A673 (cell line): ENCODE results near the gene ERICH4. TPM values are rescaled to one million over a fixed set of nuclear protein-coding genes. Genes with fewer than 3 reads are reported as not detected.

Experiments
- BruUV-seq: library from RNA; stranded (reverse); fragments of 400-500 nt; replicated peaks from 2 replicates; lab custom pipeline; 2021; lab: Mats Ljungman, UMichigan
- CTCF ChIA-PET: fragments of 300-600 bp; sonication (Branson Sonifier 250); formaldehyde crosslinking; loops from one replicate; lab custom pipeline; 2022; ENCODE audit warnings: antibody characterized with exemption; lab: Charles Lee
- POLR2A ChIA-PET: fragments of 300-600 bp; sonication (Branson Sonifier 250); formaldehyde crosslinking; loops from one replicate; lab custom pipeline; 2022; ENCODE audit warnings: antibody characterized with exemption; ENCODE audit not compliant: low non-redundant PET; lab: Charles Lee
- DNase-seq: peaks from one replicate; pipeline ENCODE4 v3.0.0-alpha.2; 2015; ENCODE audit warnings: low spot score
- H3K27ac ChIP-seq: fragments of 200-600 bp; sonication (generic); 2 replicates; pipeline ENCODE4 v1.5.1; 2016; ENCODE audit warnings: mixed run types, low read depth, mild to moderate bottlenecking, mixed read lengths, antibody characterized with exemption, low read length; ENCODE audit not compliant: poor library complexity, severe bottlenecking
- H3K27me3 ChIP-seq: fragments of 200-600 bp; sonication (generic); replicated peaks from 2 replicates; pipeline ENCODE4 v1.6.1; 2017; ENCODE audit warnings: mixed run types, low read depth, mild to moderate bottlenecking, mixed read lengths, antibody characterized with exemption, low read length; ENCODE audit not compliant: insufficient read depth, poor library complexity
- H3K36me3 ChIP-seq: fragments of 200-600 bp; sonication (generic); 2 replicates; pipeline ENCODE4 v1.6.1; 2016; ENCODE audit warnings: mixed run types, mild to moderate bottlenecking, mixed read lengths, antibody characterized with exemption, low read length; ENCODE audit not compliant: insufficient read depth, poor library complexity, severe bottlenecking
- H3K4me1 ChIP-seq: fragments of 200-600 bp; sonication (generic); 2 replicates; pipeline ENCODE4 v1.6.1; 2017; ENCODE audit warnings: mixed run types, mild to moderate bottlenecking, mixed read lengths, antibody characterized with exemption, low read length; ENCODE audit not compliant: insufficient read depth, poor library complexity, severe bottlenecking
- H3K4me3 ChIP-seq: fragments of 200-600 bp; sonication (generic); 2 replicates; pipeline ENCODE4 v1.5.1; 2016; ENCODE audit warnings: low read depth, mixed run types, mild to moderate bottlenecking, mixed read lengths, low read length; ENCODE audit not compliant: poor library complexity, severe bottlenecking
- H3K9me3 ChIP-seq: fragments of 200-600 bp; sonication (generic); 2 replicates; pipeline ENCODE4 v1.6.1; 2016; ENCODE audit warnings: mixed run types, low read depth, mild to moderate bottlenecking, mixed read lengths, antibody characterized with exemption, low read length; ENCODE audit not compliant: poor library complexity, severe bottlenecking
- EZH2 ChIP-seq: fragments of 200-600 bp; sonication (generic); IDR thresholded peaks from 2 replicates; pipeline ENCODE4 v1.6.1; 2017; ENCODE audit warnings: borderline replicate concordance, low read depth, mild to moderate bottlenecking, mixed read lengths, antibody characterized with exemption, low read length; ENCODE audit not compliant: poor library complexity, severe bottlenecking
- intact Hi-C: fragments of 100-400 bp; cut with micrococcal nuclease; formaldehyde crosslinking; loops from one replicate; pipeline ENCODE4 v1.10.0; 2022; ENCODE audit not compliant: unreplicated experiment
- total RNA-seq: library from RNA; stranded (reverse); gene quantifications from 2 replicates; pipeline ENCODE4 v1.2.3, GENCODE V29; 2021
- TF ChIP-seq, protein P1 (sequence below): fragments of 300-800, 200-600 bp; sonication (generic); conservative IDR thresholded peaks from 2 replicates; pipeline ENCODE4 v1.5.1; 2017; ENCODE audit warnings: low read depth, mild to moderate bottlenecking, antibody characterized with exemption, low read length, moderate library complexity, mixed read lengths

The ERICH4 gene
- total RNA-seq, 1 experiment from 2014 or later, result not detected

GRCh38 chr19:41397086-41398049, 45.6 kb upstream of the ERICH4 start, which contains the start of the genes BCKDHA and EXOSC5:
BCKDHA (plus strand) TSS chr19:41397818; CDS start chr19:41397828, 10 bp downstream.
EXOSC5 (minus strand) TSS chr19:41397359; CDS start chr19:41397328, 31 bp downstream.
- H3K27ac ChIP-seq, result peak within 1 kb of the TSS; percentile 97
- POLR2A ChIA-PET, result no interaction called here

GRCh38 chr19:41398050-41398418, 44.9 kb upstream of the ERICH4 start:
- peak overlapping the region; percentile 97 for H3K27ac ChIP-seq
- no peak for DNase-seq
- H3K4me1 ChIP-seq, result peaks cover 10% of the 10 kb centered on the region
- H3K9me3 ChIP-seq, result no peaks in the 10 kb centered on the region
- BruUV-seq, result no TSS peak
- intact Hi-C loops, result loop anchor here (10.0 kb wide), 1 partner anchor 347 kb away; no protein-coding TSS in a partner anchor
- no peaks in the 10 kb centered on the region for H3K27me3 ChIP-seq
- H3K4me3 ChIP-seq, result peak overlapping the region; percentile 86
- no peaks in the 10 kb centered on the region for H3K36me3 ChIP-seq
- TF ChIP-seq, protein P1, sequence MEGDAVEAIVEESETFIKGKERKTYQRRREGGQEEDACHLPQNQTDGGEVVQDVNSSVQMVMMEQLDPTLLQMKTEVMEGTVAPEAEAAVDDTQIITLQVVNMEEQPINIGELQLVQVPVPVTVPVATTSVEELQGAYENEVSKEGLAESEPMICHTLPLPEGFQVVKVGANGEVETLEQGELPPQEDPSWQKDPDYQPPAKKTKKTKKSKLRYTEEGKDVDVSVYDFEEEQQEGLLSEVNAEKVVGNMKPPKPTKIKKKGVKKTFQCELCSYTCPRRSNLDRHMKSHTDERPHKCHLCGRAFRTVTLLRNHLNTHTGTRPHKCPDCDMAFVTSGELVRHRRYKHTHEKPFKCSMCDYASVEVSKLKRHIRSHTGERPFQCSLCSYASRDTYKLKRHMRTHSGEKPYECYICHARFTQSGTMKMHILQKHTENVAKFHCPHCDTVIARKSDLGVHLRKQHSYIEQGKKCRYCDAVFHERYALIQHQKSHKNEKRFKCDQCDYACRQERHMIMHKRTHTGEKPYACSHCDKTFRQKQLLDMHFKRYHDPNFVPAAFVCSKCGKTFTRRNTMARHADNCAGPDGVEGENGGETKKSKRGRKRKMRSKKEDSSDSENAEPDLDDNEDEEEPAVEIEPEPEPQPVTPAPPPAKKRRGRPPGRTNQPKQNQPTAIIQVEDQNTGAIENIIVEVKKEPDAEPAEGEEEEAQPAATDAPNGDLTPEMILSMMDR, result no peak
- TF ChIP-seq EZH2, result no peak
- POLR2A ChIA-PET, result no interaction called here
- CTCF ChIA-PET, result no interaction called here

More at GRCh38 chr19:41397086-41398049, 45.6 kb upstream of the ERICH4 start, which contains the start of the genes BCKDHA and EXOSC5:
- intact Hi-C loops, result loop anchor here (10.0 kb wide), 1 partner anchor 347 kb away; no protein-coding TSS in a partner anchor
- Histone ChIP-seq H3K36me3 (no peaks in the 10 kb centered on the region), H3K4me1 (peaks cover 10% of the 10 kb centered on the region), H3K27me3 (no peaks in the 10 kb centered on the region), H3K9me3 (no peaks in the 10 kb centered on the region), H3K4me3 (peak within 1 kb of the TSS; percentile 86)
- CTCF ChIA-PET, result no interaction called here
- peak; percentile 100 for DNase-seq
- TF ChIP-seq, protein P1, result no peak
- no peak for TF ChIP-seq EZH2
- TSS peak; percentile 74 for BruUV-seq

- BruUV-seq, result TSS peak; percentile 79
- H3K4me3 ChIP-seq, result peak overlapping the region; percentile 86
- no peaks in the 10 kb centered on the region for H3K9me3 ChIP-seq
- intact Hi-C loops, result loop anchor here (10.0 kb wide), 1 partner anchor 346 kb away; no protein-coding TSS in a partner anchor
- CTCF ChIA-PET, result no interaction called here
- no peaks in the 10 kb centered on the region for H3K36me3 ChIP-seq
- peak overlapping the region; percentile 97 for H3K27ac ChIP-seq
- DNase-seq, result no peak
- H3K27me3 ChIP-seq, result no peaks in the 10 kb centered on the region
- TF ChIP-seq, protein P1, result no peak
- no peak for TF ChIP-seq EZH2
- H3K4me1 ChIP-seq, result peaks cover 10% of the 10 kb centered on the region
- POLR2A ChIA-PET, result no interaction called here
Observed at GRCh38 chr19:41398598-41398997, 44.4 kb upstream of the ERICH4 start.
